ENCODE results near the gene MYO1C.

Gene MYO1C

GRCh38 chr17:1467258-1467657, 25.2 kb downstream of the MYO1C start:
- Histone ChIP-seq H3K27ac (replicated peaks) (no peak overlapping the region), H3K4me3 (replicated peaks; ENCODE audit: insufficient read depth, low read length) (no peak overlapping the region), H3K27me3 (ENCODE audit: insufficient read depth, poor library complexity, severe bottlenecking) (no peaks in the 10 kb centered on the region)
- no peak for DNase-seq (ENCODE audit: low read depth in 1 of 2, low spot score in 1 of 2)
- TF ChIP-seq, protein P1, sequence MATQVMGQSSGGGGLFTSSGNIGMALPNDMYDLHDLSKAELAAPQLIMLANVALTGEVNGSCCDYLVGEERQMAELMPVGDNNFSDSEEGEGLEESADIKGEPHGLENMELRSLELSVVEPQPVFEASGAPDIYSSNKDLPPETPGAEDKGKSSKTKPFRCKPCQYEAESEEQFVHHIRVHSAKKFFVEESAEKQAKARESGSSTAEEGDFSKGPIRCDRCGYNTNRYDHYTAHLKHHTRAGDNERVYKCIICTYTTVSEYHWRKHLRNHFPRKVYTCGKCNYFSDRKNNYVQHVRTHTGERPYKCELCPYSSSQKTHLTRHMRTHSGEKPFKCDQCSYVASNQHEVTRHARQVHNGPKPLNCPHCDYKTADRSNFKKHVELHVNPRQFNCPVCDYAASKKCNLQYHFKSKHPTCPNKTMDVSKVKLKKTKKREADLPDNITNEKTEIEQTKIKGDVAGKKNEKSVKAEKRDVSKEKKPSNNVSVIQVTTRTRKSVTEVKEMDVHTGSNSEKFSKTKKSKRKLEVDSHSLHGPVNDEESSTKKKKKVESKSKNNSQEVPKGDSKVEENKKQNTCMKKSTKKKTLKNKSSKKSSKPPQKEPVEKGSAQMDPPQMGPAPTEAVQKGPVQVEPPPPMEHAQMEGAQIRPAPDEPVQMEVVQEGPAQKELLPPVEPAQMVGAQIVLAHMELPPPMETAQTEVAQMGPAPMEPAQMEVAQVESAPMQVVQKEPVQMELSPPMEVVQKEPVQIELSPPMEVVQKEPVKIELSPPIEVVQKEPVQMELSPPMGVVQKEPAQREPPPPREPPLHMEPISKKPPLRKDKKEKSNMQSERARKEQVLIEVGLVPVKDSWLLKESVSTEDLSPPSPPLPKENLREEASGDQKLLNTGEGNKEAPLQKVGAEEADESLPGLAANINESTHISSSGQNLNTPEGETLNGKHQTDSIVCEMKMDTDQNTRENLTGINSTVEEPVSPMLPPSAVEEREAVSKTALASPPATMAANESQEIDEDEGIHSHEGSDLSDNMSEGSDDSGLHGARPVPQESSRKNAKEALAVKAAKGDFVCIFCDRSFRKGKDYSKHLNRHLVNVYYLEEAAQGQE (IDR thresholded peaks at IDR 0.05; ENCODE audit: insufficient replicate concordance, low read depth), result no peak
- TF ChIP-seq SPI1 (IDR thresholded peaks at IDR 0.05; ENCODE audit: borderline replicate concordance, low read depth), result no peak
- no peak for TF ChIP-seq GABPA (IDR thresholded peaks at IDR 0.05; ENCODE audit: low read depth)
- no peak for TF ChIP-seq CTCF (IDR thresholded peaks at IDR 0.05; ENCODE audit: insufficient read depth, low read length)
- TF ChIP-seq POLR2AphosphoS5 (IDR thresholded peaks at IDR 0.05; ENCODE audit: low read depth), result no peak

DNA sequence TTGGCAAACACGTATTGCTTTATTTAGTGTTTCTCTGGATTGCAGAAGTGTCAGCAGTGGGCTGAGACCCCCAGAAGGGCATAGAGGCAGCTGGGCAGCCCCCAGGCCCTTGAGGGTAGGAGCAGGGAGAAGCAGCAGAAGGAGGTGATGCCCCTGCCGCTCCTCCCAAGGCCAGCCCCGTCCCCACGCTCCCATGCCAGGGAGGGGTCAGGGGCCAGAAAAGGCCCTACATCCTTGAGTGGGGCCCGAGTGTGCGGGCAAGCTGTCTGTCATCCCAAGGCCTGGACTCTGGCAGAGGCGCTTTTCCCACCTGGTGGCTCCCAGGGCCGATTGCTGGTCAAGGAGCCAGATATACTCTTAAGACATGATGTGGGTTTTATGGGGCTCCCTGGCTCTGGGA, 28.3 kb downstream of the MYO1C start:
- no peak for DNase-seq (ENCODE audit: low read depth in 1 of 2, low spot score in 1 of 2)
- no peaks in the 10 kb centered on the region for H3K27me3 ChIP-seq (ENCODE audit: insufficient read depth, poor library complexity, severe bottlenecking)
- H3K4me3 ChIP-seq (replicated peaks; ENCODE audit: insufficient read depth, low read length), result no peak overlapping the region
- no peak for TF ChIP-seq GABPA (IDR thresholded peaks at IDR 0.05; ENCODE audit: low read depth)
- no peak overlapping the region for H3K27ac ChIP-seq (replicated peaks)

DNA sequence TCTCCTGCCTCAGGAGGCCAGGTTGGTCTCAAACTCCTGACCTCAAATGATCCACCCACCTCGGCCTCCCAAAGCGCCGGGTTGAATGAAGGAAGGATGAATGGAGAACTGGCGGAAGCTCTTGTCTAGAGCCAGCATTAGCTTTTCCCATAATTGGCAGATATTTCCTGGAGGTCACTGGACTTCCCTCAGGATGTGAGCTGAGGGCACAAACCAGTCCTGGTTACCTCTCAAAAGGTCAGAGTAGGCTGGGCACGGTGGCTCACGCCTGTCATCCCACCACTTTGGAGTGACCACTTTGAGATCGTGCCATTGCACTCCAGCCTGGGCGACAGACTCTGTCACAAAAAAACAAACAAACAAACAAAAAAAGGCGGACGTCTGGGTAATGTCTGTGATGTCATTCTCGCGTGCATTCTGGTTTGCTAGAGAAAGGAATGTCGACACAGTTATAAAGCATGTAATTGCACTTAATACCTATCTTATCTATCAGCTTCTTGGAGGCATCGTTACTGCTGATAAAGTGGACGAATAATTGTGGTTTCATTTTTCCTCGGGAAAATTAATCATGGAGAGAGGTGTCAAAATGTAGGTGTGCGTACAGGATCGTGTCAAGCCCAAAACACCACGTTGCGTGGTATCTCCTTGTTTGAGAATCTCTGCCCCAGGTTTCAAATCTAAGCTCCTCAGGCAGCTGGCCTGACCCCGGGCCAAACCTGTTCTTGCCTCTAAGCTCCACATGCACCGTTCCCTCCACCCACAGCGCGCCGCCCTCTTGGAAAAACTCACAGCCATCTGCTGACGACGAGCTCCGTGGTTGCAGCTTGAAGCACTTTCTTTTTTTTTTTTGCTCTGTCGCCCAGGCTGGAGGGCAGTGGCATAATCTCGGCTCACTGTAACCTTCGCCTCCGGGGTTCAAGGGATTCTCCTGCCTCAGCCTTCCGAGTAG, 30.0 kb downstream of the MYO1C start:
- no peak for DNase-seq (ENCODE audit: low read depth in 1 of 2, low spot score in 1 of 2)
- Histone ChIP-seq H3K27me3 (ENCODE audit: insufficient read depth, poor library complexity, severe bottlenecking) (no peaks in the 10 kb centered on the region), H3K27ac (replicated peaks) (no peak overlapping the region), H3K4me3 (replicated peaks; ENCODE audit: insufficient read depth, low read length) (no peak overlapping the region)
- TF ChIP-seq SPI1 (IDR thresholded peaks at IDR 0.05; ENCODE audit: borderline replicate concordance, low read depth), result no peak
- no peak for TF ChIP-seq CTCF (IDR thresholded peaks at IDR 0.05; ENCODE audit: insufficient read depth, low read length)

DNA sequence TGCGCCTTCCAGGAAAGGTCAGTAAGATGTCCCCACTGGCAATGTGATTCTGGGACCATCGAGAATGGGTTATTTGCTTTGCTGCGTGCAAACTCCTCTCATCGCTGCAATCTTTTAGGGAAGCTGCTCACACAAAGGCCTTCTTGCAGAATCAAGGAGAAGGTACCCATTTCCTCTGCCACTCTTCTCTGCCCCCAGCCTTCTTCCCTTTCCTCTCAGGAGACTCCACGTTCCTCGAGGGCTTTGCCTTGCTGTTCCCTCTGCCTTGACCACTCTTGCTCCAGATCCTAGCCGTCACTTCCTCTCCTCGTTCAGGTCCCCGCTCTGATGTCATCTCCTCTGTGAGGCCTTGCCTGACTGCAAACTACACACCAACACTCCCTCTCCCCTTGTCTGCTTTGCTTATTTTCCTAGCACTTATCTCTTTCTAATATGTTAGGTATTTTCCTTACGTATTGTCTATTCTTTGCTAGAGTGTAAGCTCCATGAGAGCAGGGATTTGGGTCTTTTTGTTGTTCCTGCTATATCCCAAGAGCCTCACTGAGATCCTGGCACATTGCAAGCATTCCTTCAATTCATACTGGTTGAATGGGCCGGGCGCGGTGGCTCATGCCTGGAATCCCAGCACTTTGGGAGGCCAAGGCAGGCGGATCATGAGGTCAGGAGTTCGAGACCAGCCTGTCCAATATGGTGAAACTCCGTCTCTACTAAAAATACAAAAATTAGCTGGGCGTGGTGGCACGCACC, 31.1 kb downstream of the MYO1C start:
- Histone ChIP-seq H3K4me3 (replicated peaks; ENCODE audit: insufficient read depth, low read length) (no peak overlapping the region), H3K27ac (replicated peaks) (no peak overlapping the region), H3K27me3 (ENCODE audit: insufficient read depth, poor library complexity, severe bottlenecking) (no peaks in the 10 kb centered on the region)
- no peak for TF ChIP-seq CTCF (IDR thresholded peaks at IDR 0.05; ENCODE audit: insufficient read depth, low read length)
- TF ChIP-seq SPI1 (IDR thresholded peaks at IDR 0.05; ENCODE audit: borderline replicate concordance, low read depth), result peak; percentile 23; the same call in 1 of the 2 replicates
- peak in 1 of 2 experiments; percentile 53 for DNase-seq (ENCODE audit: low read depth in 1 of 2, low spot score in 1 of 2)

DNA sequence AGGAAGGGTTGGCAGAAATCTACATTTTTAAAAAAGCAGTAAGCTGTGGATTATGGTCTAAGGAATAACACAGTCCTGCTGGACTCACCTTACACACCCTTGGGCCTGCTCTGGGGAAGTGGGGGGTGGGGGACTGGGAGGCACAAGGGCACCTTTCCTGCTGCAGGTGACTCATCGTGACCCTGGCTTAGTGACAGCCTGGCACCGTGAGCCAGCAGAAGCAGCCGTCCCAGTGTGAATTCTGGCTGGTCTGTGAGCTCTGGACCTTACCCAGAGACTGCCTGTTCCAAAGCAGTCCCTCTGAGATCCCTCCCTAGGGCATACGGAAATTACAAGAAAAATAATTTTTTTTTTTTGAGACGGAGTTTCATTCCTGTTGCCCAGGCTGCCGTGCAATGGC, 32.3 kb downstream of the MYO1C start:
- Histone ChIP-seq H3K27me3 (ENCODE audit: insufficient read depth, poor library complexity, severe bottlenecking) (no peaks in the 10 kb centered on the region), H3K27ac (replicated peaks) (no peak overlapping the region), H3K4me3 (replicated peaks; ENCODE audit: insufficient read depth, low read length) (no peak overlapping the region)
- DNase-seq (ENCODE audit: low read depth in 1 of 2, low spot score in 1 of 2), result no peak
- TF ChIP-seq GABPA (IDR thresholded peaks at IDR 0.05; ENCODE audit: low read depth), result no peak
- TF ChIP-seq CTCF (IDR thresholded peaks at IDR 0.05; ENCODE audit: insufficient read depth, low read length), result no peak
- TF ChIP-seq, protein P1 (IDR thresholded peaks at IDR 0.05; ENCODE audit: insufficient replicate concordance, low read depth), result no peak
- TF ChIP-seq POLR2AphosphoS5 (IDR thresholded peaks at IDR 0.05; ENCODE audit: low read depth), result no peak
- no peak for TF ChIP-seq SPI1 (IDR thresholded peaks at IDR 0.05; ENCODE audit: borderline replicate concordance, low read depth)
